IPS-18c (cell line): ENCODE data around the gene PDHB.

ENCODE experiments used
- H3K4me3 ChIP-seq: 2 replicates; pipeline ENCODE4 v1.7.0; 2013; ENCODE audit warnings: low read depth, mild to moderate bottlenecking, low read length, moderate library complexity; ENCODE audit not compliant: insufficient read depth
- H3K9me3 ChIP-seq: one replicate; pipeline ENCODE4 v1.6.1; 2013; ENCODE audit warnings: mild to moderate bottlenecking, low read length, moderate library complexity; ENCODE audit not compliant: control insufficient read depth, insufficient read depth

The PDHB gene

DNA sequence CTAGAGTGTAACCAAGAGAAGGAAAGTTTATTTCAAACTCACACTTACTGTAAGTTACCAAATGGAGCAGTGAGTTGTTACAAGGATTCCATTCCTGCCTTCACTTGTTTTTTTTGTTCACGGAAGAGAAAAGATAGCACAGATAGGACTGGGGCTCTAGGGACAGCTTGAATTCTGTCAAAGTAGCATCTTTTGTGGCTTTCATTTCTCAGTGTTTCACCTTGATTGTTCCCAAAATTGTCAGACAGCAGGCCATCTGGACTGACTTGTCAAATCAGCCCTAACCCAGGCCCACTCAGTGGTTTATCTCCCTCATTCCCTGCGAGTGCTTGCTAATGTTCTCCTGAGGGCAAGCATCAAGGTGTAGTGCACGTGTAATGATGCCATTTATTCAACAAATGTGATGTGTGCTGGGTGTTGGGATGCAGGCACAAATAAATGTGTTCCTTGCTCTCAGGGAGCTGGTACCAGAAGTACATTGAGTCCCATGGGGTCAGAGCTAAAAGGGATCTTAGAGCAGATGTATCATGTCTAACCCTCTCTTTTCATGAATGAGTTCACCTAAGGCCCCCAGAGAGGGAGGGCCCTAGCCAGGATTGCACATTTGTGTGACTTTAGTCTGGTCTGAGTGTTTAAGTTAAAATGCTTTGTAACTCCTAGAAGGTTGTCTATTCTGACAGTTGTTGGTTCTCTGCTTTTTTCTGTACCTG, 49.1 kb downstream of the PDHB start:
- H3K4me3 ChIP-seq, result no peak overlapping the region
- H3K9me3 ChIP-seq, result no peaks in the 10 kb centered on the region

DNA sequence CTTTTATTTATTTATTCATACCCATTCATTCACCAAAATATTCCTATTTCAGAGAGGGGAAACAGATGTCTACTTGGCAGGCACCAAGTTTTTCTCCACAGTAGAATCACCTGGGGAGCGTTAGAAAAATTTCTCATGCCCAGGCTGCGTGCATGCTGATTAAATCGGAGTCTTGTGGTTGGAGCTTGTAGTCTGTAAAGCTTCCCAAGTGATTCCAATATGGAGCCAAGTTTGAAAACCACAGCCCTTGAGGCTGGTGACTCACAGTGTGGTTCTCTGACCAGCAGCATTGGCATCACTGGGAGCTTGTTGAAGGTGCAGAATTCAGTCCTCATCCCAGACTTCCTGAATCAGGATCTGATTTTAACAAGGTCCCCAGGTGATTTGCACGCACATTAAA, 49.7 kb downstream of the PDHB start:
- Histone ChIP-seq H3K4me3 (no peak overlapping the region), H3K9me3 (no peaks in the 10 kb centered on the region)

DNA sequence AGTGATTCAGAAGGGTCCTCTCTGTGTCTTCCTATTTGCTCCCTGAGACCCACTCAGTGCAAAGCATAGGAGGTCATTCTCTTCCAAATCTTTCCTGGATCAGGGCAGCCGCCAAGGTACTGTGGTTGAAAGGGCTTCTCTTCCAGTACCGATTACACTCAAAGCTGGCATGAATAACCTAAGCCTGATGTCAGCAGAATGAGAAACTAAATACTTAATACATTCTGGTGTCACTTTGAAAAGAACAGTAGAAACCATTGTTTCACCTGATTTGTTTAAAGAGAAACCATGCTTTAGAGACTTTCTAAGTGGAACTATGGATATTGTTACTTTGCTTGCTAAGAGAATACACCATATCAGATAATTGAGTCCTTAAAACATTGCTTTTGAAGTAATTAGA, 50.2 kb downstream of the PDHB start:
- Histone ChIP-seq H3K9me3 (no peaks in the 10 kb centered on the region), H3K4me3 (no peak overlapping the region)

DNA sequence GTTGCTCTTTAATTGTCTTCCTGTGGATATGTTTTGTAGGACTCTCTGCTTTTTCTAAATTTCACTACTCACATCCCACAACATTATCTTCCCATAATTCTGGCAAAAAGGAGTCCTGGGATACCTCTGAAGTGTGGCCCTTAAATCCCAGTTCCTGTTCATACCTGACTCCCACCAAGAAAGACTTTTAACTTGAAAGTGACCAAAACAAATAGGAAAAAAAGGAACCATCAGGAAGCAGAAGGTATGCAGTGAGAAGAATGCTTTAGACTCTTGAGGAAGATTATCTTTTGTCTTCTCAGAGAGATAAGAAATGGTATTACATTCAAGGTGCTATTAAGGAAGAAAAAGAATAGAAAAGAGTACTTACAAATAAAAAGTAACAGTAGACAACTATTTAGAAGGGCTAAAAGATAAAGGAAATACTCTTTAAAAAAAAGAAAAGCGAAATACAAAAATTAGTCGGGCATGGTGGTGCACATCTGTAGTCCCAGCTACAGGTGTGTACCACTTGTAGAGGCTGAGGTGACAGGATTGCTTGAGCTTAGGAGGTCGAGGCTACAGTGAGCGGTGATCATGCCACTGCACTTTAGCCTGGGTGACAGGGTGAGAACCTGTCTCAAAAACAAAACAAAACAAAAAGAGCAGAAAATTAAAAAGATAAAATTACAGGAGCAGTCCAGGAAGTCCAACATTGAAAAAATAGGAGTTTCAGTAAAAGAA, 54.1 kb downstream of the PDHB start:
- Histone ChIP-seq H3K4me3 (no peak overlapping the region), H3K9me3 (no peaks in the 10 kb centered on the region)

DNA sequence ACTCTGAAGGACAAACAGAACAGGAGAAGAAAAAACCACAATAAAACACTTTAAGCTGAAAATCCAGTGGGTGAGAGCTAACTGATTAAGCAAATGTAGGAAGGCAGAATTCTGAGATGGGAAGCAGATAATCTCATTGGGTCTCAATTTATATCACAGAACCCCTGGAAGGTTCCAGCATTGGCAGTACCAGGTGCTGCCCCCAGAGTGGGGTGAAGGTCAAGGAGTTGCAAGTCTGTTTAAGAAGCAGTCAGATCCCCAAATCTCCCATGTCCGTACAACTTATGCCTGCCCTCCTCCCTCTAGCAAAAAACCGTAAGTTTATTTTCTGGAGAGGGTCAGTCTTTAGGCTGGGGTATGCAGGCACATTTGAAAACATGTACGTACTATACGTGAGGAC, 55.9 kb downstream of the PDHB start:
- no peak overlapping the region for H3K4me3 ChIP-seq
- no peaks in the 10 kb centered on the region for H3K9me3 ChIP-seq
